Measurements from ENCODE around the gene PPARA. TPM values are rescaled to one million over a fixed set of nuclear protein-coding genes. Genes with fewer than 3 reads are reported as not detected.

PPARA gene
- total RNA-seq, 1 donor from 2014 or later, result 13.0 TPM

DNA sequence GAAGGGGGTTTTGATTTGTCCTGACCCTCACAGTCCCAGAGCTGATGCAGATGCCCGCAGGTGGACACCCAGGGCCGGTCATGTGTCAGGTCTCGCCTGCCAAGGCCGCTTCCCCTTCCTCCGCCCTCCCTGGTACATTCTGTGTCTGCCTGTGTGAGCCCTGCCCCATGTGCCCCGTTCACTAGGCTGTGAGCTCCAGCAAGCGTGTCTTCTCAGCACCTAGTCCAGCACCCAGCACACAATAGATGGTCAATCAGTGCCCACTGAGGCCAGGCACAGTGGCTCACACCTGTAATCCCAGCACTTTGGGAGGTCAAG lies 29.9 kb upstream of the PPARA start:
- Mint-ChIP-seq H3K4me1 (no peaks in the 10 kb centered on the region), H3K27ac (no peak overlapping the region), H3K4me3 (no peak overlapping the region), H3K9me3 (no peaks in the 10 kb centered on the region), H3K36me3 (no peaks in the 10 kb centered on the region), H3K27me3 (ENCODE audit: low read depth) (no peaks in the 10 kb centered on the region)
- TF ChIP-seq, protein P1, sequence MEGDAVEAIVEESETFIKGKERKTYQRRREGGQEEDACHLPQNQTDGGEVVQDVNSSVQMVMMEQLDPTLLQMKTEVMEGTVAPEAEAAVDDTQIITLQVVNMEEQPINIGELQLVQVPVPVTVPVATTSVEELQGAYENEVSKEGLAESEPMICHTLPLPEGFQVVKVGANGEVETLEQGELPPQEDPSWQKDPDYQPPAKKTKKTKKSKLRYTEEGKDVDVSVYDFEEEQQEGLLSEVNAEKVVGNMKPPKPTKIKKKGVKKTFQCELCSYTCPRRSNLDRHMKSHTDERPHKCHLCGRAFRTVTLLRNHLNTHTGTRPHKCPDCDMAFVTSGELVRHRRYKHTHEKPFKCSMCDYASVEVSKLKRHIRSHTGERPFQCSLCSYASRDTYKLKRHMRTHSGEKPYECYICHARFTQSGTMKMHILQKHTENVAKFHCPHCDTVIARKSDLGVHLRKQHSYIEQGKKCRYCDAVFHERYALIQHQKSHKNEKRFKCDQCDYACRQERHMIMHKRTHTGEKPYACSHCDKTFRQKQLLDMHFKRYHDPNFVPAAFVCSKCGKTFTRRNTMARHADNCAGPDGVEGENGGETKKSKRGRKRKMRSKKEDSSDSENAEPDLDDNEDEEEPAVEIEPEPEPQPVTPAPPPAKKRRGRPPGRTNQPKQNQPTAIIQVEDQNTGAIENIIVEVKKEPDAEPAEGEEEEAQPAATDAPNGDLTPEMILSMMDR (IDR thresholded peaks at IDR 0.05; ENCODE audit: unreplicated experiment), result no peak
- no peak for DNase-seq (ENCODE audit: low spot score in 2 of 2, unreplicated experiment in 2 of 2)

GRCh38 chr22:46121079-46121478 lies 29.2 kb upstream of the PPARA start:
- Mint-ChIP-seq H3K4me3 (no peak overlapping the region), H3K9me3 (no peaks in the 10 kb centered on the region)

DNA sequence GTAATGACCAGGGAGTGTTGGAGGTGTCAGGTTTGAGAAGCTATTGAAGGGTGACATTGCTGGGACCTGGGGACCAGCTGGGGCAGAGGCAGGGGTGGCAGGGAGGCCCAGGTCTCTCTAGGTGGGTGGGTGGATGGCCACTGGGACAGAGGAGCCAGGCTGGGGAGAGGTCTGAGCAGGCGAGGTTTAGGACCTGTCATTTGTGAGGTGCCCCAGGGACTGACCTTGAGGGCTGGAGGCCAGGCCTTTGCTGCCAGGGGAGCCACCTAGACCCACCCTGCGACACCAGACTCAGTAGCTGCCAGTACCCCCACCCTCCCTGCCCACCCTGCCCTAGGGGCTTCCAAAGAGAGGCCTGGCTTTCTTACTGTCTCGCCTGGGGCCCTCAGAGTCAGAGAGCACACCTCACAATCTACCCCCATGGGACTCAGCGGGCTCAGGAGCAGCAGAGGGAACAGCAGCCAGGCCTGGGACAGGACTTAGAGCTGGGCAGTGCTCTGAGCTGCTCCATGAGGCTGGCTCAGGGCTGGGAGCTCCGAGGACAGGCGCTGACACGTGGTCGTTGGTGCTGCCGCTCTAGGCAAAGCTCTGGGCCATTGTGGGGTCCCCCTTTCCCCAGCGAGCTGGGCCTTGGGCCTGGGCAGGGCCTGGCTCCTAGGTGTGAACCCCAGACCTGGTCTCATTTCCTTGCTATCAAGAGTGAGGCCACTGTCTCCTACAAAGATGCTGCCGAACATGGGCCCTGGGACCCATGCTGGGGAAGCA lies 28.6 kb upstream of the PPARA start:
- Mint-ChIP-seq H3K9me3 (no peaks in the 10 kb centered on the region), H3K4me1 (no peaks in the 10 kb centered on the region), H3K27ac (no peak overlapping the region), H3K36me3 (no peaks in the 10 kb centered on the region), H3K4me3 (no peak overlapping the region), H3K27me3 (ENCODE audit: low read depth) (no peaks in the 10 kb centered on the region)
- no peak for DNase-seq (ENCODE audit: low spot score in 2 of 2, unreplicated experiment in 2 of 2)
- TF ChIP-seq, protein P1 (IDR thresholded peaks at IDR 0.05; ENCODE audit: unreplicated experiment), result no peak

More at GRCh38 chr22:46121079-46121478, 29.2 kb upstream of the PPARA start:
- no peak for DNase-seq (ENCODE audit: low spot score in 2 of 2, unreplicated experiment in 2 of 2)
- TF ChIP-seq, protein P1 (IDR thresholded peaks at IDR 0.05; ENCODE audit: unreplicated experiment), result no peak
- H3K27me3 Mint-ChIP-seq (ENCODE audit: low read depth), result no peaks in the 10 kb centered on the region
- no peaks in the 10 kb centered on the region for H3K4me1 Mint-ChIP-seq
- H3K27ac Mint-ChIP-seq, result no peak overlapping the region
- no peaks in the 10 kb centered on the region for H3K36me3 Mint-ChIP-seq

DNA sequence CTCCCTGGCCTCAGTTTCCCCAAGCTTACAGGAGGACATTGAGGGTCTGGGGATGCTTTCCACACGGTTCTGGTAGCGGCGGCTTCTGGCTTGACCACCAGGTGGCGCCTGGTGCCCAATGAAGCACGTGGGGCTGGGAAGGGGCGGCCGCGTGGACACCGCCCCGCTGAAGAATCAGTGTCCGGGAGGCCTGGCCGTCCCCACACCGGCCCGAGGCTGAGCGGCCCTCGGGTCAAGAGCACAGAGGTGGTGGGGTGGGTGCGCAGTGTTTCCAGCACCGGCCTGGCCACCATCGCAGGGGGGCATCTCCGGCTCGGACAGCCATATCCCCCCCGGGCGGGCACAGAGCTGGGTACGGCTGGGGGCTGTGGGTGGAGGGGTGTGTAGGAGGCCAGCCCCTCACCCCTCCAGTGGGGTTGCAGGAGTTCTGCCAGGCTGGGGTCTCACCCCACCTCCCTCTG lies 27.8 kb upstream of the PPARA start:
- TF ChIP-seq, protein P1 (IDR thresholded peaks at IDR 0.05; ENCODE audit: unreplicated experiment), result peak; percentile 97
- H3K9me3 Mint-ChIP-seq, result no peaks in the 10 kb centered on the region

DNA sequence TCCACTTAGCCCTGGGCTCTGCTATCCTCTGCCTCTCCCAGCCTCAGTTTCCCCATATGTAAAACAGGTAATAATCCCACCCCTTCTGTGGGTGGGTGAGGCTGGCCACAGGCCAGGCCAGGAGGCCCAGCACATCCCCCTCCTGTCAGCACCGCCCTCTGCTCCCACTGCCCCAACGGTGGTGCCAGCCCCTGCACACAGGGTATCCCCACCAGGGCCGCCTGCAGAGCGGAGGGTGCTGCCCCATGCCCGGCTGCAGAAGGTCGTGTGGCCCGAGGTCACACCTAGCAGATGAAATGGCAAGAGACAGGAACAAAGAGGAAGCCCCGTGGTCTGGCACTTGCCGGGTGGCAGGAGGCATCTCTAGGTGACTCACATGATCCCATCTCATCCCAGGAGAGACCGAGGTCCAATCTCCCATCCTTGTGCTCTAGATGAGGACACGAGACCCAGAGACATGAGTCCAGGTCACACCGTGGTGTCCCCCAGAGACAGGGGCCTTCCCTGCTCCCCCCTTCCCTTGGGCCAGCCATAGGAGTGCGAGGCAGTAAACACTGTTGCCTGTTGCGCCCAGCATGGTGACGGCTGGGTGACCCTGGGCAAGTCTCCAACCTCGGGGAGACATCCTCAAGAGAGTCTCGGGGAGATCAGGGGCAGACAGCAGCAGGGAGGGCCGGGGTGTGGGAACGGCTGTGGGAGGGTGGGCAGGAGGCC lies 27.2 kb upstream of the PPARA start:
- Mint-ChIP-seq H3K9me3 (no peaks in the 10 kb centered on the region), H3K27me3 (ENCODE audit: low read depth) (no peaks in the 10 kb centered on the region), H3K4me1 (no peaks in the 10 kb centered on the region), H3K27ac (no peak overlapping the region), H3K4me3 (no peak overlapping the region), H3K36me3 (no peaks in the 10 kb centered on the region)
- no peak for DNase-seq (ENCODE audit: low spot score in 2 of 2, unreplicated experiment in 2 of 2)
- TF ChIP-seq, protein P1 (IDR thresholded peaks at IDR 0.05; ENCODE audit: unreplicated experiment), result no peak

More for the DNA sequence above, 27.8 kb upstream of the PPARA start:
- Mint-ChIP-seq H3K4me3 (no peak overlapping the region), H3K27me3 (ENCODE audit: low read depth) (no peaks in the 10 kb centered on the region), H3K27ac (no peak overlapping the region), H3K4me1 (no peaks in the 10 kb centered on the region), H3K36me3 (no peaks in the 10 kb centered on the region)
- DNase-seq (ENCODE audit: low spot score in 2 of 2, unreplicated experiment in 2 of 2), result peak; percentile 49 to 84

All from mesothelial cell of epicardium (in vitro differentiated cells).